Gastrocnemius medialis (tissue), 4 donors: ENCODE measurements around the gene OMP. TPM values are rescaled to one million over a fixed set of nuclear protein-coding genes. Genes with fewer than 3 reads are reported as not detected.

Source experiments
- ATAC-seq, 2 donors: fragments of 150-250 bp; one replicate each; pipeline ENCODE4 v1.9.1; 2016
- DNase-seq, 2 donors: peaks; one replicate each; pipeline ENCODE4 v3.0.0-alpha.2; 2019
- H3K27ac ChIP-seq, 4 donors: fragments of 200-600 bp; sonication (generic); 1 replicate in 1 of 4; 2 replicates in 3 of 4; pipeline ENCODE4 v1.5.1; 2016 to 2018; ENCODE audit warnings: mild to moderate bottlenecking in 2 of 4, moderate library complexity in 1 of 4
- H3K27me3 ChIP-seq, 3 donors: fragments of 200-600 bp; sonication (generic) in 2 of 3; 1 replicate in 1 of 3; 2 replicates in 2 of 3; pipeline versions ENCODE4 v1.5.1 to v1.6.0; 2016 to 2019; ENCODE audit warnings: mild to moderate bottlenecking in 1 of 3, moderate library complexity in 1 of 3
- H3K36me3 ChIP-seq, 2 donors: fragments of 200-600 bp; sonication (generic) in 1 of 2; one replicate each; pipeline ENCODE4 v1.5.1; 2017 to 2018
- H3K4me1 ChIP-seq, 2 donors: fragments of 200-600 bp; sonication (generic) in 1 of 2; one replicate each; pipeline ENCODE4 v1.5.1; 2016 to 2017; ENCODE audit warnings: mild to moderate bottlenecking in 2 of 2
- H3K4me3 ChIP-seq, 4 donors: fragments of 200-600 bp; sonication (generic) in 3 of 4; 1 replicate in 1 of 4; 2 replicates in 3 of 4; pipeline ENCODE4 v1.5.1; 2016 to 2019; ENCODE audit warnings: mild to moderate bottlenecking in 2 of 4
- H3K9me3 ChIP-seq, 3 donors: fragments of 200-600 bp; sonication (generic) in 2 of 3; 1 replicate in 1 of 3; 2 replicates in 2 of 3; pipeline ENCODE4 v1.5.1; 2016 to 2019
- CTCF ChIP-seq, 5 experiments: fragments of 450-650 bp in 3 of 5; fragments of 200-600 bp in 2 of 5; sonication (generic) in 2 of 5; IDR thresholded peaks in 4 of 5; conservative IDR thresholded peaks in 1 of 5; 1 replicate in 4 of 5; 2 replicates in 1 of 5; pipeline ENCODE4 v1.5.1; 2016 to 2019; ENCODE audit warnings: antibody characterized with exemption in 5 of 5, mild to moderate bottlenecking in 3 of 5, moderate library complexity in 3 of 5
- POLR2A ChIP-seq, 2 donors: fragments of 450-650 bp; IDR thresholded peaks; one replicate each; pipeline ENCODE4 v1.6.1; 2017; ENCODE audit warnings: antibody characterized with exemption in 2 of 2, mild to moderate bottlenecking in 2 of 2, moderate library complexity in 2 of 2
- in situ Hi-C, 4 donors: fragments of 200-750 bp; cut with MboI; loops; one replicate each; pipeline versions ENCODE4 v1.15.0 to v1.8.0; 2017; ENCODE audit warnings: low sequenced_read_pairs in 4 of 4
- intact Hi-C: fragments of 100-400 bp; cut with DNase I; formaldehyde crosslinking; loops from one replicate; pipeline ENCODE4 v1.15.1; 2023; ENCODE audit warnings: low total_unique reads
- total RNA-seq, 4 donors: library from RNA; depleted of rRNA; stranded (reverse); fragments of >200 nt; gene quantifications; one replicate each; pipeline versions ENCODE4 v1.1.0 to v1.2.3, GENCODE V29; 2016

OMP gene
- total RNA-seq, 4 donors from 2014 or later: not detected

DNA sequence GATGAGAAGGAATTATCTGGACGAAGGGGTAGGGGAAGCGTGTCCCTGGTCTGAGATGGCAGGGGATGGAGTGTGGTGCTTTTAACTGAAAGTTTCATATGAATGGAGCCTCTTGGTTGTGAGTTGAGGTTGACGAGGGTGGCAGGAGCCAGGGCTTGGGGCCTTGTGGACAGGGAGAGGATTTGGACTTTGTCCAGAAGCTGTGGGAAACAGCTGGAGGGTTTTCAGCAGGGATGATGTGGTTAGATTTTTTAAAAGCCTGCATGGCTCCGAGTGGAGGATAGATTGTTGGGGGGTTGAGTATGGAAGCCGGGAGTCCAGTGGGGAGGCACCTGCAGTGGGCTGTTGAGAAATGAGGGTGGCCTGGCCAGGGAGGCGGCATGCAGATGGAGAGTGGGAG is 50.2 kb downstream of the OMP start:
- peaks cover 6 to 9% of the 10 kb centered on the region in 2 donors for H3K4me1 ChIP-seq
- intact Hi-C loops (no loop called here), in situ Hi-C loops (no loop called here)
- ATAC-seq (no peak), DNase-seq (no peak)
- H3K27me3 ChIP-seq: no peaks in the 10 kb centered on the region
- no peaks in the 10 kb centered on the region for H3K9me3 ChIP-seq
- H3K27ac ChIP-seq: no peak overlapping the region
- no peak overlapping the region for H3K4me3 ChIP-seq
- no peak for TF ChIP-seq CTCF (IDR thresholded peaks at IDR 0.05 in 4 of 5, conservative IDR thresholded peaks at IDR 0.05 in 1 of 5)
- no peak for TF ChIP-seq POLR2A (IDR thresholded peaks at IDR 0.05)
- no peaks in the 10 kb centered on the region for H3K36me3 ChIP-seq

Other genes with a start within 250 kb of the OMP start
- gene ACER3, start 241.9 kb upstream of the OMP start, total RNA-seq: 1 to 10 TPM; 1.1 to 3.4 (median 2.6) TPM
- gene B3GNT6, start 68.4 kb upstream of the OMP start, total RNA-seq: under 1 TPM in 1 of 4 donors, not detected in 3; 0.10 TPM
- gene CAPN5, start 35.9 kb upstream of the OMP start, total RNA-seq: 10 to 100 TPM in 1 of 4 donors, 1 to 10 TPM in 1, under 1 TPM in 2; 0.58 to 12.4 (median 1.5) TPM
- 1 to 10 TPM; 1.6 to 3.5 (median 2.1) TPM for gene MYO7A, start 25.4 kb downstream of the OMP start, total RNA-seq
- not detected for gene GDPD4, start 198.8 kb downstream of the OMP start, total RNA-seq